Subcutaneous adipose tissue (tissue), 4 donors: ENCODE results near the gene KCNB1. TPM values are rescaled to one million over a fixed set of nuclear protein-coding genes. Genes with fewer than 3 reads are reported as not detected.

Source experiments
- CTCF ChIP-seq: fragments of 450-650 bp; IDR thresholded peaks from one replicate; pipeline ENCODE4 v1.5.1; 2016; ENCODE audit warnings: low read depth, mild to moderate bottlenecking, control low read depth, antibody characterized with exemption, moderate library complexity
- total RNA-seq, 4 donors: library from RNA; depleted of rRNA; stranded (reverse); fragments of >200 nt; gene quantifications; one replicate each; pipeline ENCODE4 v1.1.0, GENCODE V29; 2016

The KCNB1 gene
- total RNA-seq, 4 donors from 2014 or later, result 8.7 to 24.5 (median 17.7) TPM

GRCh38 chr20:49411221-49411925 is 71.1 kb downstream of the KCNB1 start:
- no peak for TF ChIP-seq CTCF

- TF ChIP-seq CTCF, result no peak
Observed at GRCh38 chr20:49409302-49409974, 73.0 kb downstream of the KCNB1 start.

- TF ChIP-seq CTCF, result no peak
Observed at GRCh38 chr20:49408509-49409104, 73.9 kb downstream of the KCNB1 start.

- no peak for TF ChIP-seq CTCF
Observed at GRCh38 chr20:49406666-49407065, 75.8 kb downstream of the KCNB1 start.

GRCh38 chr20:49405696-49406095 is 76.8 kb downstream of the KCNB1 start:
- no peak for TF ChIP-seq CTCF

- no peak for TF ChIP-seq CTCF
Observed at GRCh38 chr20:49405062-49405683, 77.3 kb downstream of the KCNB1 start.

GRCh38 chr20:49404461-49404860 is 78.0 kb downstream of the KCNB1 start:
- no peak for TF ChIP-seq CTCF
